IMR-90 (cell line): ENCODE data around the gene LIMS1. TPM values are rescaled to one million over a fixed set of nuclear protein-coding genes. Genes with fewer than 3 reads are reported as not detected.
"Not testable (repeated sequence)": the region's sequence is repeated elsewhere in the genome, so short reads cannot be mapped to it uniquely, and the experiment has no call there.

ENCODE experiments used
- ATAC-seq: fragments of 200-7000 bp; cut with Tn5 transposase; 2 replicates; pipeline ENCODE4 v1.9.1; 2020; ENCODE audit warnings: low read depth, mild to moderate bottlenecking, moderate library complexity
- BruUV-seq: library from RNA; stranded (reverse); fragments of 400-500 nt; replicated peaks from 2 replicates; lab custom pipeline; 2021; lab: Mats Ljungman, UMichigan
- CTCF ChIA-PET: fragments of 300-600 bp; formaldehyde crosslinking; extraction: SDS; loops from one replicate; lab custom pipeline; 2021; ENCODE audit warnings: antibody characterized with exemption; lab: Yijun Ruan, JAX
- POLR2A ChIA-PET: fragments of 300-600 bp; sonication (Branson Sonifier 250); formaldehyde crosslinking; loops from one replicate; lab custom pipeline; 2022; ENCODE audit warnings: antibody characterized with exemption; ENCODE audit not compliant: unreplicated experiment; lab: Charles Lee
- DNase-seq: peaks from one replicate; pipeline ENCODE4 v3.0.0; 2013
- H2AFZ ChIP-seq: replicated peaks from 2 replicates; pipeline ENCODE3; 2013; ENCODE audit warnings: low read length, mild to moderate bottlenecking; ENCODE audit not compliant: poor library complexity
- H2AK5ac ChIP-seq: 2 replicates; pipeline ENCODE4 v1.6.1; 2013; ENCODE audit warnings: low read depth, low read length, inconsistent platforms
- H2AK9ac ChIP-seq: replicated peaks from 2 replicates; pipeline ENCODE3; 2013; ENCODE audit warnings: mild to moderate bottlenecking, low read depth, low read length, moderate library complexity; ENCODE audit not compliant: poor library complexity
- H2BK120ac ChIP-seq: 2 replicates; pipeline ENCODE4 v1.6.1; 2013; ENCODE audit warnings: low read depth, low read length, inconsistent platforms
- H2BK15ac ChIP-seq: 3 replicates; pipeline ENCODE4 v1.6.1; 2013; ENCODE audit warnings: low read depth, low read length, inconsistent platforms
- H2BK20ac ChIP-seq: 2 replicates; pipeline ENCODE4 v1.6.1; 2013; ENCODE audit warnings: low read depth, mild to moderate bottlenecking, inconsistent platforms, low read length, moderate library complexity
- H2BK5ac ChIP-seq: 2 replicates; pipeline ENCODE4 v1.6.1; 2013; ENCODE audit warnings: mild to moderate bottlenecking, low read depth, low read length, inconsistent platforms; ENCODE audit not compliant: poor library complexity, severe bottlenecking
- H3K14ac ChIP-seq: replicated peaks from 2 replicates; pipeline ENCODE4 v1.6.1; 2013; ENCODE audit warnings: low read depth, low read length, inconsistent platforms
- H3K18ac ChIP-seq: 2 replicates; pipeline ENCODE4 v1.6.1; 2013; ENCODE audit warnings: low read depth, low read length, control low read depth
- H3K23ac ChIP-seq: 2 replicates; pipeline ENCODE4 v1.6.1; 2013; ENCODE audit warnings: low read depth, low read length, inconsistent platforms
- H3K27ac ChIP-seq: 2 replicates; pipeline ENCODE4 v1.5.1; 2013; ENCODE audit warnings: mild to moderate bottlenecking, control low read depth, low read length; ENCODE audit not compliant: insufficient read depth
- H3K27me3 ChIP-seq: 2 replicates; pipeline ENCODE4 v1.6.1; 2013; ENCODE audit warnings: low read length; ENCODE audit not compliant: control insufficient read depth, insufficient read depth
- H3K36me3 ChIP-seq: 2 replicates; pipeline ENCODE4 v1.6.1; 2013; ENCODE audit warnings: low read length, mixed read lengths; ENCODE audit not compliant: control insufficient read depth, insufficient read depth
- H3K4ac ChIP-seq: 2 replicates; pipeline ENCODE4 v1.6.1; 2013; ENCODE audit warnings: low read depth, low read length, inconsistent platforms
- H3K4me1 ChIP-seq: 2 replicates; pipeline ENCODE4 v1.6.1; 2013; ENCODE audit warnings: low read length, mixed read lengths; ENCODE audit not compliant: control insufficient read depth, insufficient read depth
- H3K4me2 ChIP-seq: 2 replicates; pipeline ENCODE4 v1.6.1; 2013; ENCODE audit warnings: low read depth, mild to moderate bottlenecking, control low read depth, low read length, moderate library complexity
- H3K4me3 ChIP-seq: 2 replicates; pipeline ENCODE4 v1.5.1; 2013; ENCODE audit warnings: low read depth, mild to moderate bottlenecking, control low read depth, low read length, moderate library complexity; ENCODE audit not compliant: insufficient read depth
- H3K56ac ChIP-seq: 2 replicates; pipeline ENCODE4 v1.6.1; 2013; ENCODE audit warnings: low read length, inconsistent platforms; ENCODE audit not compliant: insufficient read depth; ENCODE audit errors: extremely low read depth
- H3K79me1 ChIP-seq, 2 experiments: 2 replicates each; pipeline ENCODE4 v1.6.1; 2013; ENCODE audit warnings: low read length in 2 of 2, inconsistent platforms in 1 of 2, low read depth in 1 of 2
- H3K9ac ChIP-seq: 2 replicates; pipeline ENCODE4 v1.6.1; 2013; ENCODE audit warnings: low read depth, low read length, control low read depth
- H3K9me1 ChIP-seq: 2 replicates; pipeline ENCODE4 v1.6.1; 2013; ENCODE audit warnings: low read length, inconsistent platforms; ENCODE audit not compliant: insufficient read depth
- H3K9me3 ChIP-seq: 2 replicates; pipeline ENCODE4 v1.6.1; 2013; ENCODE audit warnings: low read length; ENCODE audit not compliant: control insufficient read depth, insufficient read depth
- H4K20me1 ChIP-seq: 2 replicates; pipeline ENCODE4 v1.6.1; 2013; ENCODE audit warnings: low read length, inconsistent platforms; ENCODE audit not compliant: insufficient read depth
- H4K5ac ChIP-seq: 2 replicates; pipeline ENCODE4 v1.6.1; 2013; ENCODE audit warnings: mild to moderate bottlenecking, low read depth, low read length, control low read depth
- H4K8ac ChIP-seq, 2 experiments: 2 replicates each; pipeline ENCODE4 v1.6.1; 2013; ENCODE audit warnings: low read depth in 2 of 2, low read length in 2 of 2, control low read depth in 1 of 2, inconsistent platforms in 1 of 2
- H4K91ac ChIP-seq: 2 replicates; pipeline ENCODE4 v1.6.1; 2013; ENCODE audit warnings: low read depth, low read length, inconsistent platforms; ENCODE audit not compliant: insufficient read depth
- WGBS, 2 experiments: methylation state at CpG; one replicate each; pipeline versions ENCODE4 v1.1.5 to v1.1.7; 2013; ENCODE audit warnings: missing lambda C conversion rate in 2 of 2; ENCODE audit not compliant: insufficient read length in 1 of 2; ENCODE audit errors: extremely low coverage in 2 of 2; 5-methylcytosine and 5-hydroxymethylcytosine counted together
- dilution Hi-C: fragments of 300-500 bp; cut with HindIII; formaldehyde crosslinking; loops from one replicate; pipeline ENCODE4 v1.14.3; 2018; ENCODE audit warnings: low sequenced_read_pairs; ENCODE audit not compliant: unreplicated experiment
- in situ Hi-C: fragments of 300-500 bp; cut with MboI; formaldehyde crosslinking; loops from 3 replicates; pipeline ENCODE4 v1.14.3; 2019; ENCODE audit warnings: low sequenced_read_pairs, inconsistent platforms, mixed read lengths
- intact Hi-C: fragments of 100-400 bp; cut with micrococcal nuclease; formaldehyde crosslinking; loops from 2 replicates; pipeline ENCODE4 v1.10.0; 2022
- polyA plus RNA-seq, 3 experiments: library from polyadenylated mRNA; depleted of rRNA; stranded (reverse); fragments of >200 nt; gene quantifications; 2 replicates each; pipeline ENCODE4 v1.2.3, GENCODE V29; 2012; ENCODE audit warnings: low replicate concordance in 1 of 3
- total RNA-seq: library from RNA; depleted of rRNA; stranded (reverse); fragments of >200 nt; gene quantifications from 2 replicates; pipeline ENCODE4 v1.2.3, GENCODE V29; 2012

The LIMS1 gene
- total and polyA plus RNA-seq, 2 of the 4 experiments (the other 2 are of a cell fraction), result 59.1 to 131 TPM

GRCh38 chr2:108716971-108717370 is 182.7 kb downstream of the LIMS1 start:
- in situ Hi-C loops, result not testable (repeated sequence)

More at GRCh38 chr2:108716971-108717370, 182.7 kb downstream of the LIMS1 start:
- H3K4me1 ChIP-seq, H3K27me3 ChIP-seq, H2AK9ac ChIP-seq, BruUV-seq, H2AK5ac ChIP-seq, DNase-seq, H3K4me3 ChIP-seq, H3K18ac ChIP-seq, intact Hi-C loops, H3K56ac ChIP-seq, ATAC-seq, H3K23ac ChIP-seq, H2AFZ ChIP-seq, H3K4me2 ChIP-seq, H4K20me1 ChIP-seq, H3K36me3 ChIP-seq, H3K14ac ChIP-seq, H3K79me1 ChIP-seq, H3K27ac ChIP-seq, H3K9me1 ChIP-seq, H4K91ac ChIP-seq, H2BK15ac ChIP-seq, POLR2A ChIA-PET, H2BK120ac ChIP-seq, CTCF ChIA-PET, H3K4ac ChIP-seq, H4K5ac ChIP-seq, H3K9ac ChIP-seq, H2BK5ac ChIP-seq, H3K9me3 ChIP-seq, H2BK20ac ChIP-seq, dilution Hi-C loops: not testable (repeated sequence)
- WGBS, 2 experiments, result no CpG with 5 or more reads among the region's 6 CpGs
- H4K8ac ChIP-seq, result 0 out of 4 replicates have a peak overlapping the region, but pooled peaks of 1 of the 2 experiments have one; percentile 49
